ENCODE data around the gene UCP3.

Gene UCP3

DNA sequence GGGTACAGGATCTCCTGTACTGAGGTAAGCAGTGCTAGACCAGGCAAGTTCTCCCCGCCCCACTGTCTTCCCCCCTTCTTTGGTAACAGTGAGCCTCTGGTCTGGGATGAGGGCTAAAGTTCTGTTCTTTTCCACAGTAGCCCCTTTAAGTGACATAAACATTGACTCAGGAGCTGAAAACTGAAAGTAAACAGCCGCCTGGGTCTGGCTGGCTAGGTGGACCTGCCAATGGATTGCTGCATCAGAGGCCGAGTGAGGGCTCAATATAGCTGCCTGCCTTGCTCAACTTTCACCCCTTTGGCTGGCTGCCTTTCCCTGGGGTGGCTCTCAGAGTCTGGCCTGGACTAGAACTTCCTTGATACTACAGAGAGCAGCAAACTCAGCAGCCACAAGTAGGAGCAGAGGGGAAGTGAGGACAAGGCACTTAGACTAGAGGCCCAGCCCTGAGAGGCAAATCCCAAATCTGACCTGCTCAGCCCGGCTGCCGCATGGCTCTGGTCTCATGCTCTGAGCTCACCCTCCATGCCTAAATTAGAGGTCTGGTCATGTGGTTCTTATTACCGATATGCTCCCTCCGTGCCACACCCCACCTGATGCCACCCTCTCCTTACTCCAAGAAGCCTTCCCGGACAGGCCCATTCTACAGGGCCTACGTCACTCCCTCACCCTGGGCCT is 9.6 kb upstream of the UCP3 start:
- DNase-seq (ENCODE audit: low read depth): no peak

- DNase-seq (ENCODE audit: low read depth): no peak
Measured at GRCh38 chr11:74017631-74018030, 8.7 kb upstream of the UCP3 start.

DNA sequence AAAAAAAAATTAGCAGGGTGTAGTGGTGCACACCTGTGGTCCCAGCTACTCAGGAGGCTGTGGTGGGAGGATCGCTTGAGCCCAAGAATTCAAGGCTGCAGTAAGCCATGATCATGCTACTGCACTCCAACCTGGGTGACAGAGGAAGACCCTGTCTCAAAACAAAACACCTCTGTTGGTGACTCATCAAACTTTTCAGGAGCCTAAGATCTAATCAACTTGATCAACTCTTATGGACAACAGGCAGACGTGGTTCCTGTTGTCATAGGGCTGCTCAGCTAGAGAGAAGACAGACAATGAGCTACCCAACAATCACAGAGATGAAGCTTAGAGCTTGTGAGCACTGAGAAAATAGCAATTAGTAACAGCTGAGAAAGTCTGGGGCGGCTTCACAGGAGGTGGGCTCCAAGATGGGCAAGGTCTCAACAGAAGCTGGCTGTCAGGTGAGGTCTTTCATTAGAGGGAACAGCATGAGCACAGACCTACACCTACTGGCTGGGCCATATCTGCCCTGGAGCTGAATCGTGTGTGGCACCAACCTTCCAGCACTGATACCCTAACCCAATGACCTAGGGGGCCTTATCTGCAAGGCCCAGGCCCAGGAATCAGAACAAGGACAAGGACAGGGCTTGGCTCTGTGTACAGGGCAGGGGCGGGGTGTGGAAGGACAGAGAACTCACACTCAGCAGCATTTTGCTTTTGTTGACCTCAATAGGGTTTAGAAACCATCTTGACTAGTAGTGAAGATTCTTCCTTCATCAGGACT is 7.2 kb upstream of the UCP3 start:
- DNase-seq (ENCODE audit: low read depth): no peak

DNA sequence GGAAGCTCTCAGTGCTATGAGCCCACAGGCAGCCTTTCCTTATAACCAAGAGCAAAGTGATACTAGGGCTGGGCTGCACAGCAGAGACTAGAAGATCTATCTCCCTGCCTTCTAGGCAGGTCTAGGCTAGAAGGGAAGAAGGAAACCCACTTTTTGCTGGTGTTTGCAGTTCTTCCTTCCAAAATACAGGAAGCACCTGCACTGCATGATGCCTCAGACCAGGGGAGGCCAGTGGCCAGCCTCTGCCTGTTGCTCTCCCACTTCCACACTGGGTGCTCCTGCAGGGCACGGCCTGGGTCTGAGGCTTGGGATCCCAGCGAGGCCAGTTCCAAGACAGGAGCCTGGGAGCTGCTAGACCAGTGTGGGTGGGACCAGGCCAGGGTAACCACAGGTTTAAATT is 6.0 kb upstream of the UCP3 start:
- DNase-seq (ENCODE audit: low read depth): no peak

GRCh38 chr11:74013141-74013540 is 4.3 kb upstream of the UCP3 start:
- DNase-seq (ENCODE audit: low read depth): no peak

DNA sequence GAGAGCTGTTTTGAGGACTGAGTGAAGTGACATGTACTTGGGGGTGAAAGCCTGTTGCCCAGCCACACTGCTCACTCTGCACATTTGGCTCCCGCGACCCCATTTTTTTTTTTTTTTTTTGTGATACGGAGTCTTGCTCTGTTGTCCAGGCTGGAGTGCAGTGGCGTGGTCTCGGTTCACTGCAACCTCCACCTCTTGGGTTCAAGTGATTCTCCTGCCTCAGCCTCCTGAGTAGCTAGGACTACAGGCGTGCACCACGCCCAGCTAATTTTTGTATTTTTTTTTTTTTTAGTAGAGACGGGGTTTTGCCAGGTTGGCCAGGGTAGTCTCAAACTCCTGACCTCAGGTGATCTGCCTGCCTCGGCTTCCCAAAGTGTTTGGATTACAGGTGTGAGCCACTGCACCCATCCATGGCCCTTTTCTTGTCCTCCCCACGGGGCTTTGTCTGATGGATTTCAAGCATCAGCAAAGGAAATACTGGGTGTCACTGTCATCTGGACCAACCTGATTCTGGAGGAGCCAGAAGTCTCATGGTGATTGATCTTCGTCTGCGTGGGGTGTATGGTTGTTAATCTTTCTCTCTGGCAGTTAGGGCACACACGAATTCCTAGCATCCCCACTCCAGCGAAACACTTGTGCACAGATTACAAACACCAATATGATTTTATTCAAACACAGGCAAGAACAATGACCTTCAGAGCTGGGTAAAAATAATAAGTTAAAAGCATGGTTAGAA is 3.4 kb upstream of the UCP3 start:
- DNase-seq (ENCODE audit: low read depth): no peak

- DNase-seq (ENCODE audit: low read depth): no peak
Measured at GRCh38 chr11:74011360-74012073, 2.6 kb upstream of the UCP3 start.

- DNase-seq (ENCODE audit: low read depth): no peak
Measured at GRCh38 chr11:74010306-74011300, 1.7 kb upstream of the UCP3 start.

DNA sequence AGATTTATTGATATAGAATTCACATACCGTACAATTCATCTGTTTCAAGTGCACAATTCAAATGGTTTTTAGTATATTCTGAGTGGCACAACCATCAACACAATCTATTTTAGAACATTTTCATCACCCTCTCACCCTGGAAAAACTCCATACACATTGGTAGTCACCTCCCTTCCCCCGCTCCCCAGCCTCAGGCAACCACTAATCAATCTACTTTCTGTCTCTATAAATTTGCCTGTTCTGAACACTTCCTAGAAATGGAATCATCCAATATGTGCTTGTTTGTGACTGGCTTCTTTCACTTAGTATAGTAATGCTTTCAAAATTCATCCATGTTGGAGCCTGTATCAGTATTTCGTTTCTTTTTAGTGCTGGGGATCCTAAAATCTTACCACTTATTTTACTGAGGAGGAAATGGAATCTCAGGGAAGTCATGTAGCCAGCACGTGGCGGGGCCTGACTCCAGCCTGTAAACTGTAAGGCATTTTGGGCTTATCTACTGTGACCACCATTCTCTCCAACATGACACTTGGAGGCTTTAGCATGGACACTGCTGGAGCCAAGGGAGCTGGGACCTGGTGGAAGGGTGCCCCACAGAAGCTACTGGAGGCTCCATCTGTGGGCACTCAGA is 905 bp upstream of the UCP3 start:
- no peak for DNase-seq (ENCODE audit: low read depth)

DNA sequence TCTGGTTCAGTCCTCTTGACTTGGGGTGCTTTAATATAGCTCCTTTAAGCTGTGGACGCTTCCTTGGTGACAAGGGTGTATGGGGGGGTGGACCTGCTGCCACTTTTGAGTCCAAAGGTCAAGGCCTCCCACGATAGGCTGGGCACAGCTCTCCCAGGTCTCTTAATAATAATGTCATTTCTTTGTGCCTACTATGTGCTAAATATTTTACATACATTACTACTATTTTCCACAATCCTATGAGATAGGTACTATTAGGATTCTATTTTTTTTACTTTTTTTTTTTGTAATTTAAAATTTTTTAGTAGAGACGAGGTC is 304 bp upstream of the UCP3 start:
- no peak for DNase-seq (ENCODE audit: low read depth)

DNA sequence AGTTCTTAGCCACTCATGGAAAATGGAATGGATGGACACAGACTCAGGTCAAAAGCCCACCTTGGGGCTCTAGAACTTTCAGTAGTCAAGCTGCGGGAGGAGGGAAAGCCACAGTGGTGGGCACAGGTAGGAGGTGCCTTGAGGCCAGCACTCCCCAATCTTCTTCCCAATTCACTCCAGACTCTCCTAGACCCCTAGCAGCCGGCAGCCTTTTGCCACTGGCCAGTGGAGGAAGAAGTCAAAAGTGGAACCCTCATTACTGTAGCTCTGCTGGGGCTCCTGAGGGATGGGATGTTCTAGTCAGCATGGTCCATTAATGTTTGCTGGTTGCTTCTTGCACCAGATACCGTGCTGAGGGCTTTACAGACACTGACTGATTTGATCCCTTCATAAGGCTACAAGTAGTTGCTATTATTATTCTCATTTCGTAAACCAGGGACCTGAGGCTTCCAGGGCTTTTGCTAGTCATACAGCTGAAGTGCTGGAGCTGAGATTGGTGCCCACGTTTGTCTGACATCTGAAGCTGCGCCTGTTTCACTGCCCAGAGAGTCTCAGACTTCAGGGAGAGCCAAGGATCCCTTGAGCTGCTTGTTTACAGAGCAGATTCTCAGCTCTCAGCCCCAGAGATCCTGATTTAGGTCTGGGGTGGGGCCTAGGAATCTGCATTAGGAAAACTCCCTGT is 1.1 kb downstream of the UCP3 start:
- DNase-seq (ENCODE audit: low read depth): no peak

- no peak for DNase-seq (ENCODE audit: low read depth)
Measured at GRCh38 chr11:74006743-74007304, 2.1 kb downstream of the UCP3 start.

DNA sequence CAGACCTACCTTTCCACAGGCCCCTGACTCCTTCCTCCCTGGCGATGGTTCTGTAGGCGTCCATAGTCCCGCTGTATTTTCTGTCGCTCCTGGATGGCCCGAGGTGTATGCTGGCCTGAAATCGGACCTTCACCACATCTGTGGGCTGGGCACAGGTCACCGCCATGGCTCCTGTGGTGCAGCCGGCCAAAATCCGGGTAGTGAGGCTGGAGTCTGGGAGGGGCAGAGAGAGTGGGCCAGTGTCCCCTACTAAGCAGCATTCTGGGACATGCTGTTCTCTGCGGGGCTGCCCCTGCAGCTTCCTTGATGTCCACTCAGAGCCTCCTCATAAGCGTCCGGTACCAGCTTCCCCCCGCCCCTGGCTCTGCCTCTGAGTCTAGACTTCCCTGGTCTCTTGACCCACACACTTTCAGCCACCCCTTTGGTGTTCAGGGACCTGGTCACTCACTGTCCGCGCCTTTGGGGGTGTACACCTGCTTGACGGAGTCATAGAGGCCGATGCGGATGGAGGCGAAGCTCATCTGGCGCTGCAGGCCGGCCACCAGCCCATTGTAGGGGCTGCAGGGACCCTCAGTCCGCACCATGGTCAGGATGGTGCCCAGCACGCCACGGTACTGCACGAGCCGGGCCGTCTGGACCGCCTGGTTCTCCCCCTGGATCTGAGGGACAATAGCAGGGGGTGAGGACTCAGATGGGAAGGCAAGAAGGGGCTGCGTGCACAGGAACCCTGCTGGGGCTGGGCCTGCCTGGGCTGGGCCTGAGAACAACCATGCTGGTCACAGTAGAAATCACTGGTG is 3.0 kb downstream of the UCP3 start:
- DNase-seq (ENCODE audit: low read depth): no peak

DNA sequence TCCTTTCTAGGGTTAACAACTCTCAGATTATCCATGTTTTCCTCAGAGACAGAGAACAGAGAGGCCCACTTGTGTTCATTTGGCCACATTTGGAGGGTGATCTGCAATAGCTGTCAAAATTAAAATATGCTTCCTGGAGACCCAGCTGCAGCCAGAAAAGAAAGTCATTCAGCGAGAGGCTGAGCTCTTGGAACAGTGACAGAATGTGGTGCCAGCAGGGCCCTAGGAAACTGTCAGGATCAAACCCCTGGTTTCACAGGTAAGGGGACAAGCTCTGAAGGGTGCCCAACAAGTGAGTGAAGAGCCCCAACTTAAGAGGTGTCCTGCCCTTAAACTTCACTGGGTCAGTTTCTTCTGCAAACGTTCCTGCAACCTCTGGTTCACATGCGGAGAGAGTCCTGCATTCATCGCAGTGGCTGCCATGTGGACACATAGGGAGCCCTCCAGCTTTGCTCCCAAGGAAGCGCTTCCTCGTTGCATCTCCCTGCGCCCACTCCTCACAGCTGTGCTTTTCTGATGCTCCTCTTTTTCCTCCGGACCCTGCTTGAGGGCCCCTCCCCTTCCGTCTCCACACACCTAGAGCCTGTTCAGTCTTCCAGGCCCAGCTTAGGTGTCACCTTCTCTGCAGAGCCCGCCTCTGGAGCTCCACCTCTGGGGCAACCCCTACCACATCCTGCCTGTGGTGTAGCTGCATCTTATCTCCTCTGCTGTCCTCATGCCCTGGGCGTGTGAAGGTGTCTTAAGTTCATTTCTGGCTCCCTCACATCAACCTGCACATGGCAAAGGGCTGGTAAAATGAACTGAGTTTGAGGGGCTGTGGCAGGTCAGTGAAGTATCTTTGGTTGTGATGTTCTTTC is 3.9 kb downstream of the UCP3 start:
- peak; percentile 49 for DNase-seq (ENCODE audit: low read depth)

- DNase-seq (ENCODE audit: low read depth): no peak
Measured at GRCh38 chr11:74004046-74004695, 4.7 kb downstream of the UCP3 start.

- DNase-seq (ENCODE audit: low read depth): no peak
Measured at GRCh38 chr11:74002832-74003231, 6.1 kb downstream of the UCP3 start.

DNA sequence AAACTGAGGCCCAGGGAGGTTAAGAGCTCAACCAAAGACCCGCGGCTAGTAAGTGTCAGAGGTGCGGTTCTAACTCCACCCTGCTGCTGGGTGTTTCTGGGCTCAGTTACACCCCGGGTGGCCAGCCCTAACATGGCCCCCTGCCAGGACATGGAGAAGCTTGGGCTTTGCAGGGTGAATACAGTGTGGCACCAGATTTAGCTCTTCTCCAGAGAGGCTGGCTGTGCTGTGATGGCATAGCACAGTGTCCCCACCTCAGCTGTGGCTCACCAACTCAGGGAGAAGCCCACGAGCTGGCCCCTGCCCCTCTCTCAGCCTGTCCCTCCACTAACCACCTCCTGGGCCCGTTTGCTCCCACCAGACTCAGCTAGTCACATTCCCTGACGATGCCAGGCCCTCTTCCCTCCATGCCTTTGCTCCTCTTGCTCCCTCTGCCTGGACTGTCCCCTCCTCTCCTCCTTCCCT is 7.0 kb downstream of the UCP3 start:
- no peak for DNase-seq (ENCODE audit: low read depth)
